Measurements from ENCODE around the gene COA6. TPM values are rescaled to one million over a fixed set of nuclear protein-coding genes. Genes with fewer than 3 reads are reported as not detected.

COA6 gene
- polyA plus RNA-seq, 2 of the 4 experiments (the other 2 are of a cell fraction), result 102 to 133 TPM

DNA sequence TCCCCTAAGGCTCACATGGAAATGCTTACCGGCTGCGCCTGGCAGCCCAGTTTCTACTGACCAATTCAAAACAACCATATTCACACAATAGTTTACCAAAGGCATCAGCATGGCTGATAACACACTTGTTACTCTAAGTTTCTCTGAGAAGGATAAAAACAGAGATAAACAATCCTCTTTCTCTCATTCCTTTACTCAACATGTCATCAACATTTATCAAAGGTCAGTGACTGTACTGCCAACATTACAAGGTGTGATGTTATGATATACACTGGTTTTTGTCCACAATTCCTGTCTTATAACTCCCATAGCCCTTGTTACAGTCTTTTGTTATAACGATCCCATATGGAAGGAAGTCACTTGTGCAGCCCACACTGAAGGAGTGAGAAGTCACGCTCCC is 33.6 kb downstream of the COA6 start:
- no peak for FAIRE-seq
- no peak overlapping the region for H3K27ac ChIP-seq
- H3K9me3 ChIP-seq, result no peaks in the 10 kb centered on the region
- TF ChIP-seq BHLHE40 (IDR thresholded peaks at IDR 0.05; ENCODE audit: low read depth, low read length) (no peak), NR3C1 (IDR thresholded peaks at IDR 0.05) (no peak), MAZ (IDR thresholded peaks at IDR 0.05; ENCODE audit: borderline replicate concordance, low read depth, low read length) (no peak), MYC (IDR thresholded peaks at IDR 0.05; ENCODE audit: borderline replicate concordance, low read length) (no peak)
- TF ChIP-seq, protein P1, sequence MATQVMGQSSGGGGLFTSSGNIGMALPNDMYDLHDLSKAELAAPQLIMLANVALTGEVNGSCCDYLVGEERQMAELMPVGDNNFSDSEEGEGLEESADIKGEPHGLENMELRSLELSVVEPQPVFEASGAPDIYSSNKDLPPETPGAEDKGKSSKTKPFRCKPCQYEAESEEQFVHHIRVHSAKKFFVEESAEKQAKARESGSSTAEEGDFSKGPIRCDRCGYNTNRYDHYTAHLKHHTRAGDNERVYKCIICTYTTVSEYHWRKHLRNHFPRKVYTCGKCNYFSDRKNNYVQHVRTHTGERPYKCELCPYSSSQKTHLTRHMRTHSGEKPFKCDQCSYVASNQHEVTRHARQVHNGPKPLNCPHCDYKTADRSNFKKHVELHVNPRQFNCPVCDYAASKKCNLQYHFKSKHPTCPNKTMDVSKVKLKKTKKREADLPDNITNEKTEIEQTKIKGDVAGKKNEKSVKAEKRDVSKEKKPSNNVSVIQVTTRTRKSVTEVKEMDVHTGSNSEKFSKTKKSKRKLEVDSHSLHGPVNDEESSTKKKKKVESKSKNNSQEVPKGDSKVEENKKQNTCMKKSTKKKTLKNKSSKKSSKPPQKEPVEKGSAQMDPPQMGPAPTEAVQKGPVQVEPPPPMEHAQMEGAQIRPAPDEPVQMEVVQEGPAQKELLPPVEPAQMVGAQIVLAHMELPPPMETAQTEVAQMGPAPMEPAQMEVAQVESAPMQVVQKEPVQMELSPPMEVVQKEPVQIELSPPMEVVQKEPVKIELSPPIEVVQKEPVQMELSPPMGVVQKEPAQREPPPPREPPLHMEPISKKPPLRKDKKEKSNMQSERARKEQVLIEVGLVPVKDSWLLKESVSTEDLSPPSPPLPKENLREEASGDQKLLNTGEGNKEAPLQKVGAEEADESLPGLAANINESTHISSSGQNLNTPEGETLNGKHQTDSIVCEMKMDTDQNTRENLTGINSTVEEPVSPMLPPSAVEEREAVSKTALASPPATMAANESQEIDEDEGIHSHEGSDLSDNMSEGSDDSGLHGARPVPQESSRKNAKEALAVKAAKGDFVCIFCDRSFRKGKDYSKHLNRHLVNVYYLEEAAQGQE (IDR thresholded peaks at IDR 0.05), result no peak
- no peak overlapping the region for H3K4me2 ChIP-seq
- POLR2A ChIA-PET, result no interaction called here
- WGBS (ENCODE audit: missing lambda C conversion rate), result 97% methylated on average over 4 of the region's 4 CpGs
- CTCF ChIA-PET, result interaction anchor here (0.8 to 1.5 kb wide), 4 partner anchors 10 to 966 kb away, joined by 3 to 4 read pairs (median 3); no protein-coding TSS in a partner anchor
- DNase-seq (ENCODE audit: low read depth in 1 of 2, low spot score in 1 of 2), result no peak
- ATAC-seq, result no peak
- H3K4me3 ChIP-seq, result no peak overlapping the region
- H3K4me1 ChIP-seq, result no peaks in the 10 kb centered on the region

DNA sequence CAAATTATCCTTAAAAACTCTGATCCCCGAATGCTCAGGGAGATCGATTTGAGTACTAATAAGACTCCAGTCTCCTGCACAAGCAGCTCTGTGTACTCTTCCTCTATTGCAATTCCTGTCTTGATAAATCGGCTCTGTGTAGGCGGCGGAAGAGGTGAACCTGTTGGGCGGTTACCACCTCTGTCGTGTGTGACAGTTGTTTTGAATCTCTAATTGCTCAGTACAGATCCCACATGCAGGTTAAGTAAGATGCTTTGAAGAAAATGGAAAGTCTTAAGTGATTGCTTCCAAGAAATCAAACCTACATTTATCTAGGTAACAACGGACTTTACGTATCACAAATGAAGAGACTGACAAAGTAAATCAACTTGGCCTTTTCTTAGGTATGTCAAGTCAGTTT is 35.5 kb downstream of the COA6 start:
- no peaks in the 10 kb centered on the region for H3K4me1 ChIP-seq
- ATAC-seq, result no peak
- TF ChIP-seq MAZ (IDR thresholded peaks at IDR 0.05; ENCODE audit: borderline replicate concordance, low read depth, low read length), result no peak
- no peak for TF ChIP-seq ZNF302 (CRISPR knock-in tag; IDR thresholded peaks at IDR 0.05)
- no peak for TF ChIP-seq ATOH8 (CRISPR knock-in tag; IDR thresholded peaks at IDR 0.05; ENCODE audit: low read depth)
- TF ChIP-seq MAX (IDR thresholded peaks at IDR 0.05), result no peak
- TF ChIP-seq EHMT2 (IDR thresholded peaks at IDR 0.05; ENCODE audit: low read depth), result no peak
- TF ChIP-seq E2F6 (IDR thresholded peaks at IDR 0.05; ENCODE audit: borderline replicate concordance, low read depth), result no peak
- TF ChIP-seq HOXA7 (CRISPR knock-in tag; IDR thresholded peaks at IDR 0.05), result no peak
- TF ChIP-seq NPAS2 (CRISPR knock-in tag; IDR thresholded peaks at IDR 0.05; ENCODE audit: borderline replicate concordance), result no peak
- TF ChIP-seq TFCP2L1 (CRISPR knock-in tag; IDR thresholded peaks at IDR 0.05), result no peak
- no peak for TF ChIP-seq ESRRA (IDR thresholded peaks at IDR 0.05; ENCODE audit: borderline replicate concordance, low read length)
- no peak for TF ChIP-seq CTCF (IDR thresholded peaks at IDR 0.05)
- no peak for FAIRE-seq
- 96% methylated on average over 9 of the region's 9 CpGs for WGBS (ENCODE audit: missing lambda C conversion rate)
- H3K4me3 ChIP-seq, result no peak overlapping the region
- no peaks in the 10 kb centered on the region for H3K9me3 ChIP-seq
- no peak overlapping the region for H3K27ac ChIP-seq
- no peak overlapping the region for H3K4me2 ChIP-seq
- ChIA-PET POLR2A (interaction anchor here (1.4 kb wide), 1 partner anchor 36 kb away, joined by 4 read pairs; the partner anchor contains the start of gene COA6), CTCF (interaction anchor here (1.3 to 1.8 kb wide), 2 partner anchors 34 to 293 kb away, joined by 3 to 6 read pairs; no protein-coding TSS in a partner anchor)
- no peak for DNase-seq (ENCODE audit: low read depth in 1 of 2, low spot score in 1 of 2)
